PC-3 (cell line): ENCODE data around the gene DLG2. TPM values are rescaled to one million over a fixed set of nuclear protein-coding genes. Genes with fewer than 3 reads are reported as not detected.

Experiments
- ATAC-seq: fragments of 200-7000 bp; cut with Tn5 transposase; 2 replicates; pipeline ENCODE4 v1.9.1; 2020; ENCODE audit warnings: mild to moderate bottlenecking, moderate library complexity
- BruUV-seq: library from RNA; stranded (reverse); fragments of 400-500 nt; replicated peaks from 2 replicates; lab custom pipeline; 2021; lab: Mats Ljungman, UMichigan
- CTCF ChIA-PET: fragments of 300-600 bp; sonication (Branson Sonifier 250); formaldehyde crosslinking; loops from one replicate; lab custom pipeline; 2022; ENCODE audit warnings: antibody characterized with exemption; lab: Charles Lee
- POLR2A ChIA-PET: fragments of 300-600 bp; sonication (Branson Sonifier 250); formaldehyde crosslinking; loops from one replicate; lab custom pipeline; 2022; ENCODE audit warnings: antibody characterized with exemption; ENCODE audit not compliant: unreplicated experiment; lab: Charles Lee
- DNase-seq: peaks from one replicate; pipeline ENCODE4 v3.0.0-alpha.2; 2015
- H2AFZ ChIP-seq: fragments of 300-600 bp; sonication (generic); 2 replicates; pipeline ENCODE4 v1.6.0; 2016; ENCODE audit warnings: antibody characterized with exemption, low read length
- H3F3A ChIP-seq: fragments of 300-600 bp; sonication (generic); one replicate; pipeline ENCODE4 v1.6.0; 2017; ENCODE audit warnings: antibody characterized with exemption, low read length, control low read depth, mild to moderate bottlenecking; ENCODE audit not compliant: unreplicated experiment
- H3K27ac ChIP-seq: fragments of 300-600 bp; sonication (generic); 2 replicates; pipeline ENCODE4 v1.5.1; 2016; ENCODE audit warnings: mild to moderate bottlenecking, low read length
- H3K27me3 ChIP-seq: fragments of 300-600 bp; sonication (generic); 2 replicates; pipeline ENCODE4 v1.6.1; 2016; ENCODE audit warnings: low read length, mixed read lengths
- H3K36me3 ChIP-seq: fragments of 300-600 bp; sonication (generic); 2 replicates; pipeline ENCODE4 v1.6.1; 2016; ENCODE audit warnings: low read depth, mixed run types, low read length, mixed read lengths
- H3K4me1 ChIP-seq: fragments of 300-600 bp; sonication (generic); 2 replicates; pipeline ENCODE4 v1.5.1; 2016; ENCODE audit warnings: low read length; ENCODE audit not compliant: insufficient read depth
- H3K4me2 ChIP-seq: fragments of 300-600 bp; sonication (generic); 2 replicates; pipeline ENCODE4 v1.6.0; 2016; ENCODE audit warnings: low read length
- H3K4me3 ChIP-seq: fragments of 300-600 bp; sonication (generic); 2 replicates; pipeline ENCODE4 v1.5.1; 2016; ENCODE audit warnings: mild to moderate bottlenecking, low read length, mixed read lengths
- H3K79me2 ChIP-seq: fragments of 300-600 bp; sonication (generic); 2 replicates; pipeline ENCODE4 v1.6.1; 2017; ENCODE audit warnings: low read length, mixed read lengths
- H3K9ac ChIP-seq: fragments of 300-600 bp; sonication (generic); 2 replicates; pipeline ENCODE4 v1.6.0; 2016; ENCODE audit warnings: mild to moderate bottlenecking, low read length
- H3K9me2 ChIP-seq: fragments of 300-600 bp; sonication (generic); replicated peaks from 2 replicates; pipeline ENCODE4 v1.6.1; 2016; ENCODE audit warnings: mixed run types, low read length, mixed read lengths
- H3K9me3 ChIP-seq: fragments of 300-600 bp; sonication (generic); 2 replicates; pipeline ENCODE4 v1.6.1; 2016; ENCODE audit warnings: low read length, mixed read lengths
- H4K20me1 ChIP-seq: fragments of 300-600 bp; sonication (generic); 2 replicates; pipeline ENCODE4 v1.6.1; 2016; ENCODE audit warnings: low read length, mixed read lengths
- CTCF ChIP-seq: fragments of 300-600 bp; sonication (generic); conservative IDR thresholded peaks from 2 replicates; pipeline ENCODE4 v1.5.1; 2017; ENCODE audit warnings: antibody characterized with exemption, low read depth, mild to moderate bottlenecking, low read length
- EZH2 ChIP-seq: fragments of 300-600 bp; sonication (generic); IDR thresholded peaks from one replicate; pipeline ENCODE4 v1.6.1; 2017; ENCODE audit warnings: antibody characterized with exemption, mild to moderate bottlenecking, low read length; ENCODE audit not compliant: unreplicated experiment
- EZH2phosphoT487 ChIP-seq: fragments of 300-600 bp; sonication (generic); IDR thresholded peaks from 2 replicates; pipeline ENCODE4 v1.6.1; 2018; ENCODE audit warnings: mild to moderate bottlenecking, antibody characterized with exemption, low read length, borderline replicate concordance
- intact Hi-C: fragments of 100-400 bp; cut with micrococcal nuclease; formaldehyde crosslinking; loops from 2 replicates; pipeline ENCODE4 v1.9.0; 2023
- total RNA-seq: library from RNA; depleted of rRNA; stranded (reverse); fragments of >200 nt; gene quantifications from 2 replicates; pipeline ENCODE4 v1.2.3, GENCODE V29; 2014

The DLG2 gene
- total RNA-seq, 1 experiment from 2014 or later: 0.58 TPM

GRCh38 chr11:83865636-83866461, 1761.3 kb downstream of the DLG2 start:
- no peak for ATAC-seq
- no TSS peak for BruUV-seq
- intact Hi-C loops: no loop called here
- Histone ChIP-seq H3K9ac (no peak overlapping the region), H3K79me2 (no peaks in the 10 kb centered on the region), H3K9me2 (no peaks in the 10 kb centered on the region), H3F3A (no peaks in the 10 kb centered on the region), H3K4me2 (no peak overlapping the region), H3K9me3 (no peaks in the 10 kb centered on the region), H3K27ac (no peak overlapping the region), H3K27me3 (no peaks in the 10 kb centered on the region), H3K36me3 (no peaks in the 10 kb centered on the region), H3K4me1 (no peaks in the 10 kb centered on the region), H4K20me1 (no peaks in the 10 kb centered on the region), H3K4me3 (no peak overlapping the region), H2AFZ (no peak overlapping the region)
- TF ChIP-seq EZH2phosphoT487 (no peak), CTCF (no peak), EZH2 (no peak)
- CTCF ChIA-PET: no interaction called here
- POLR2A ChIA-PET: no interaction called here
- peak; percentile 7 for DNase-seq

- ChIA-PET CTCF (no interaction called here), POLR2A (no interaction called here)
- no peaks in the 10 kb centered on the region for H3K27me3 ChIP-seq
- H3K4me3 ChIP-seq: no peak overlapping the region
- TF ChIP-seq CTCF: no peak
- TF ChIP-seq EZH2phosphoT487: no peak
- H2AFZ ChIP-seq: no peak overlapping the region
- H3K9me3 ChIP-seq: no peaks in the 10 kb centered on the region
- H3K9ac ChIP-seq: no peak overlapping the region
- intact Hi-C loops: no loop called here
- H3F3A ChIP-seq: no peaks in the 10 kb centered on the region
- no peak overlapping the region for H3K27ac ChIP-seq
- H3K36me3 ChIP-seq: no peaks in the 10 kb centered on the region
- DNase-seq (no peak), ATAC-seq (no peak)
- no TSS peak for BruUV-seq
- no peak overlapping the region for H3K4me2 ChIP-seq
- no peaks in the 10 kb centered on the region for H3K4me1 ChIP-seq
- no peaks in the 10 kb centered on the region for H3K79me2 ChIP-seq
- no peaks in the 10 kb centered on the region for H3K9me2 ChIP-seq
- H4K20me1 ChIP-seq: no peaks in the 10 kb centered on the region
These were observed 1762.6 kb downstream of the DLG2 start for GRCh38 chr11:83864412-83865057.

GRCh38 chr11:83863272-83863671, 1763.9 kb downstream of the DLG2 start:
- H3K9me3 ChIP-seq: no peaks in the 10 kb centered on the region
- intact Hi-C loops: no loop called here
- H3K4me3 ChIP-seq: no peak overlapping the region
- CTCF ChIA-PET: no interaction called here
- no peak overlapping the region for H3K27ac ChIP-seq
- no peak overlapping the region for H3K4me2 ChIP-seq
- TF ChIP-seq CTCF: no peak
- TF ChIP-seq EZH2phosphoT487: no peak
- no peaks in the 10 kb centered on the region for H4K20me1 ChIP-seq
- no peaks in the 10 kb centered on the region for H3K4me1 ChIP-seq
- no peaks in the 10 kb centered on the region for H3F3A ChIP-seq
- no peaks in the 10 kb centered on the region for H3K9me2 ChIP-seq
- POLR2A ChIA-PET: no interaction called here
- no peaks in the 10 kb centered on the region for H3K79me2 ChIP-seq
- no peak overlapping the region for H3K9ac ChIP-seq
- no peak overlapping the region for H2AFZ ChIP-seq
- no peaks in the 10 kb centered on the region for H3K36me3 ChIP-seq
- no peaks in the 10 kb centered on the region for H3K27me3 ChIP-seq
- no peak for ATAC-seq
- no peak for DNase-seq
- no TSS peak for BruUV-seq
